HG02763 (cell line): ENCODE measurements around the gene TAF7L.
"Not testable (repeated sequence)": the region's sequence is repeated elsewhere in the genome, so short reads cannot be mapped to it uniquely, and the experiment has no call there.

Experiments
- ATAC-seq: cut with Tn5 transposase; IDR thresholded peaks from one replicate; pipeline ENCODE4 v1.9.1; 2021; ENCODE audit warnings: mild to moderate bottlenecking, moderate library complexity; ENCODE audit not compliant: unreplicated experiment

Gene TAF7L, protein sequence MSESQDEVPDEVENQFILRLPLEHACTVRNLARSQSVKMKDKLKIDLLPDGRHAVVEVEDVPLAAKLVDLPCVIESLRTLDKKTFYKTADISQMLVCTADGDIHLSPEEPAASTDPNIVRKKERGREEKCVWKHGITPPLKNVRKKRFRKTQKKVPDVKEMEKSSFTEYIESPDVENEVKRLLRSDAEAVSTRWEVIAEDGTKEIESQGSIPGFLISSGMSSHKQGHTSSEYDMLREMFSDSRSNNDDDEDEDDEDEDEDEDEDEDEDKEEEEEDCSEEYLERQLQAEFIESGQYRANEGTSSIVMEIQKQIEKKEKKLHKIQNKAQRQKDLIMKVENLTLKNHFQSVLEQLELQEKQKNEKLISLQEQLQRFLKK

GRCh38 chrX:101290957-101291603 lies at the start of gene TAF7L:
Gene TAF7L, minus strand, starts transcription at chrX:101291334. Its CDS starts 3,791 bp downstream, at chrX:101287543.
- ATAC-seq: no peak

DNA sequence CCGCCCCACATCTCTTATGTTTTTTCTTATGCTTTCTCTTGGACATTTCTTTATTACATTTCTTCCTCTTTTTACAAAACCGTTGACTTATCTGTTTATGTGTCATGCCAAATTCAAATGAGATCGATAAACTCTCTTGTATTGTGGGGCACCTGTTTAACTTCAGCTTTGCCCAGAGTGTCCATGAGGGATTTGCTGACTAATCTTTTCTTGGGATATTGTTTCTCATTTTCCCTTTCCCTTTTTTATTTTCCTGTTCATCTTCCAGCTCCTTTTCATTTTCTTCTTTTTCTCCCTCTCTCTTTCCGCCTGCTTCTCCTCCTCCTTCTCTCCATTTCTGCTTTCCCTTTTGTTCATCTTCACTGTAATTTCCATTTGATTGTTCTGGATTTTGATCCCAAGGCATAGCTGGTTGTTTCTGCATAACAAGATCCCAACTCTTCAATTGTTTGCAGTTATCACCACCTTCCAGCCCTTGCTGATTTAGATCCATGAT lies 46.7 kb upstream of the TAF7L start:
- ATAC-seq: no peak

DNA sequence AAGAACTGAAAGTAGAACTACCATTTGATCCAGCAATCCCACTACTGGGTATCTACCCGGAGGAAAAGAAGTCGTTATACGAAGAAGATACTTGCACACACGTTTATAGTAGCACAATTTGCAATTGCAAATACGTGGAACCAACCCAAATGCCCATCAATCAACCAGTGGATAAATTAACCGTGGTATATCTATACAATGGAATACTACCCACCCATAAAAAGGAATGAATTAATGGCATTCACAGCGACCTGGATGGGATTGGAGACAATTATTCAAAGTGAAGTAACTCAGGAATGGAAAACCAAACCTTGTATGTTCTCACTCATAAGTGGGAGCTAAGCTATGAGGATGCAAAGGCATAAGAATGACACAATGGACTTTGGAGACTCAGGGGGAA lies 43.2 kb upstream of the TAF7L start:
- ATAC-seq: not testable (repeated sequence)

GRCh38 chrX:101326600-101326999 lies 35.5 kb upstream of the TAF7L start:
- ATAC-seq: not testable (repeated sequence)

- ATAC-seq: no peak
Observed at GRCh38 chrX:101303790-101304189, 12.7 kb upstream of the TAF7L start.

DNA sequence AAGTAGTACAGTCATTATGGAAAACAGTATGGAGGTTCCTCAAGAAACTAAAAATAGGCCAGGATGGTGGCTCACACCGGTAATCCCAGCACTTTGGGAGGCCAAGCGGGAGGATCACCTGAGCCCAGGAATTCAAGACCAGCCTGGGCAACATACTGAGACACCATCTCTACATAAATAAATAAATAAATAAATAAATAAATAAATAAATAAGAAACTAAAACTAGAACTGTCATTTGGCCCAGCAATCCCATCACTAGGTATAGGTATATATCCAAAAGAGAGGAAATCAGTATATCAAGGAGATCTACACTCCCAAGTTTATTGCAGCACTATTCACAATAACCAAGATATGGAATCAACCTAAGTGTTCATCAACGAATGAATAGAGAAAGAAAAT lies 4.5 kb upstream of the TAF7L start:
- ATAC-seq: not testable (repeated sequence)

GRCh38 chrX:101287402-101287801 lies 3.7 kb downstream of the TAF7L start:
- no peak for ATAC-seq

GRCh38 chrX:101276238-101276637 lies 14.9 kb downstream of the TAF7L start:
- ATAC-seq: no peak

DNA sequence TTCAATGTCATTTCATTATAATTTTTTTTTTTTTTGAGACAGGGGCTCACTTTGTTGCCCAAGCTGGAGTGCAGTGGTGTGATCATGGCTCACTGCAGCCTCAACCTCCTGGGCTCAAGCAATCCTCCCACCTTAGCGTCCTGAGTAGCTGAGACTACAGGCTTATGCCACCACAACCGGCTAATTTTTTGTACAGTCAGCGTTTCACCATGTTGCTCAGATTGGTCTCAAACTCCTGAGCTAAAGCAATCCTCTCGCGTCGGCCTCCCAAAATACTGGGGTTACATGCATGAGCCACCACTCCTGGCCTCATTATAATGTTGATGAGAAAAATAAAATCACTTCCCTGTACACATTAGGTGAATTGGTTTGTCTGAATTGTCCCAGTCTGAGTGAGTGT lies 16.9 kb downstream of the TAF7L start:
- no peak for ATAC-seq

DNA sequence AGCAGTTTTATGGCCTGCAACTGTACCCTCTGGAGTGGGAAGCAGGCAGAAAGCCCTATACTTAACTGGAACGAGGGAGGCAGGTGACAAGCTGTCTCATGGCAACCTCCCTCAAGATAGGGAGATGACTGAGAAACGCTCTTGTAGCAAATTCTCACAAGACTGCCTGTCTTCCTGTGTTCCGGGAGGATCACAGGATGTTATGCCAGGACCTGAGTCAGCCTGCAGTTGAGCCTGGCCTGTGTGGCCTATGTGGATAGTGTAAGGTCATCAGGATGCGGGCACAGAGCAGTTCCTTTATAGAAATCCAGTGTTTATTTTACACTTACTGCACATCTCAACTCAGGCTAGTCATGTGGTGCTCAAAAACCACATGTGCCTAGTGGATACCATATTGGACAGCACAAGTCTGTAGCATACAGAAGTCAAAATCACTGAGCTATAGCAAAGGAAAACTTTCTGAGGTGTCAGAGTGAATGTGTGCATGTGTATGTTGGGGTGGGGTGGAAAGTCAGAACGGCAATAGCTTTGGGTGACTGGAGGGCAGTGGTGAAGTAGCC lies 25.2 kb downstream of the TAF7L start:
- no peak for ATAC-seq

- ATAC-seq: no peak
Observed at GRCh38 chrX:101263766-101264165, 27.4 kb downstream of the TAF7L start.

- ATAC-seq: no peak
Observed at GRCh38 chrX:101262590-101262989, 28.5 kb downstream of the TAF7L start.

- ATAC-seq: no peak
Observed at GRCh38 chrX:101260435-101260834, 30.7 kb downstream of the TAF7L start.

DNA sequence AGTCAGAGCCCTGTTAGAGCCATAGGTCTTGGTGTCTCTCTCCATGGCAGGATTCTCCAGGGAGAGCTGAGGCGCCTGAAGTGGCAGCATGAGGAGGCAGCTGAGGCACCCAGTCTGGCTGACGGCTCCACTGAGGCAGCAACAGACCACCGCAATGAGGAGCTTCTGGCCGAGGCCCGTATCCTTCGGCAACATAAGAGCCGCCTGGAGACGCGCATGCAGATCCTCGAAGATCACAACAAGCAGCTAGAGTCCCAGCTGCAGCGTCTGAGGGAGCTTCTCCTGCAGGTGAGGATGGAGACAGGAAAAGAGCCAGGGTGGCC lies 32.9 kb downstream of the TAF7L start:
- no peak for ATAC-seq

GRCh38 chrX:101257448-101258258 lies 33.5 kb downstream of the TAF7L start:
- no peak for ATAC-seq

GRCh38 chrX:101252634-101253033 lies 38.5 kb downstream of the TAF7L start:
- ATAC-seq: no peak

DNA sequence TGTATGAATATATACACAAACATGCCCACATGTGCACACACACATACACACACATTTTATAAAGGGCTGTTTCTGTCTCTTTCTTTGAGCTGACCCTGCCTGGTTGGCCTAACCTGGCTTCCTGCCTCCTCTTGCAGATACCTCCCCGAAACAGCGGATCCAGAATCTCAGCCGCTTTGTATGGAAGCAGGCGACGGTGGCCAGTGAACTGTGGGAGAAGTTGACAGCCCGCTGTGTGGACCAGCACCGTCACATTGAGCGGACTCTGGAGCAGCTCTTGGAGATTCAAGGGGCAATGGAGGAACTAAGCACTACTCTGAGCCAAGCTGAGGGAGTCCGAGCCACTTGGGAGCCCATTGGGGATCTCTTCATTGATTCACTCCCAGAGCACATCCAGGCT lies 49.6 kb downstream of the TAF7L start:
- ATAC-seq: no peak

GRCh38 chrX:101237041-101237440 lies 54.1 kb downstream of the TAF7L start:
- ATAC-seq: no peak

DNA sequence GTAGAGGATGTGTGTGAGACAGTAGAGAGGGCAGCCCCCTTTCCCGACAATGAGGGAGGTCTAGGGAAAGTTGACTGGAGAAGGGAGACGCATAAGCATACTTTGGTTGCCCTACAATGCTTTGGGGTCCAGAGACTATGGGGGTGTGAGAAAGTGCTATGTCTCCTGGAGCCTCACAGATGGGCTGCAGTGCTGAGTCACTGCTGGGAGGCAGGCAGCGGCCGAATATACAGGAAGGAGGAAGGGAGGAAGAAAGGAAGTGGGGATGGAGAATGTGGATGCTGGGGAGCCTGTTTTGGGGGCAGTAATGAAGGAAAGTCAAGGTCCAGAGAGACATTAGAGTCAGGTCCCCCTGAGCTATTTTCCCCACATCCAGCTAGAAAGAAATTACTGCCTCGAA lies 58.8 kb downstream of the TAF7L start:
- no peak for ATAC-seq

DNA sequence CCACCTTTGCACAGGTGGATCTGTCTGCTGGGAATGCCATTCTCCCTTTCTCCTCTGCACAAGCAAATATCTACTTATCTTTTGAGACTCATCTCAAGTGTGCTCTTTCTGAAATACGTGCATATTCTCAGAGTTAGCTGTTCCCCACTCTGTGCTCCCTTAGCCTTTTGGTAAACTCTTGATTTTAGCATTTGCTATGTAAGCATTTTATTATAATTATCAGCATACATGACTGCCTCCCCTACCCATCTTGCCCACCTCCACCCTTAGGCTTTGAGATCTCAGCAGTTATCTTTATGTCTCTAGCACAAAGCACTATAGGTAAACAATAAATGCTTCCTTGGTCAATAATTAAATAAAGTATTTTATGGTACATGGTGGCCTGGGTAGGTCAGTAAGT lies 60.1 kb downstream of the TAF7L start:
- no peak for ATAC-seq

DNA sequence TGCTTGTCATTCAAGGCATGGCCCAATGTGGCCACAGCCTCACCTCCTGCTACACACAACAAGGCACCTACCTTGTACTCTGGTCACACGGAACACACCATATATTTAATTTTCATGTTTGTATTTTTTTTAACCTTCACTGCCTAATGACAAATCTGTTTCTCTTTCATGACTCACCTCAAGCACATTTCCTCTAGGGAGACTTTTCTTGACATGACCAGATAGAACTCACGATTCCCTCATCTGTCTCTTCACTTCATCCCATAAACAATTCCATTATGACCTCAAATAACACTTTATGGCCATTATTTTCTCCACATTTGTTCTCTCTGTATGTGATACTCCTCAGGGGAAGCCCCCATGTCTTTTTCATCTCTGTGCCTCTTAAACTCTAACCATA lies 60.5 kb downstream of the TAF7L start:
- no peak for ATAC-seq
